ENCODE data around the gene NBAS.

- TF ChIP-seq EP300 (IDR thresholded peaks at IDR 0.05) (no peak), POLR2A (IDR thresholded peaks at IDR 0.05) (no peak), POLR2AphosphoS5 (IDR thresholded peaks at IDR 0.05) (no peak), CTCF (IDR thresholded peaks at IDR 0.05) (no peak)
Measured at GRCh38 chr2:15299904-15300520, 261.1 kb downstream of the NBAS start.
